Measurements from ENCODE around the gene PLCD4. TPM values are rescaled to one million over a fixed set of nuclear protein-coding genes. Genes with fewer than 3 reads are reported as not detected.

PLCD4 gene
- total RNA-seq, 1 donor from 2014 or later: 0.37 TPM

- Mint-ChIP-seq H3K9me3 (no peaks in the 10 kb centered on the region), H3K27ac (ENCODE audit: unreplicated experiment) (peak overlapping the region; percentile 69), H3K4me3 (peak overlapping the region; percentile 45), H3K36me3 (ENCODE audit: low read depth) (peaks cover 9% of the 10 kb centered on the region), H3K27me3 (ENCODE audit: low read depth) (no peaks in the 10 kb centered on the region), H3K4me1 (peaks cover 19% of the 10 kb centered on the region)
- TF ChIP-seq CTCF (conservative IDR thresholded peaks at IDR 0.05): no peak
- no peak for DNase-seq (ENCODE audit: low read depth, low spot score)
Observed at GRCh38 chr2:218662827-218663226, 55.1 kb downstream of the PLCD4 start.

- no peak for DNase-seq (ENCODE audit: low read depth, low spot score)
- peaks cover 13% of the 10 kb centered on the region for H3K4me1 Mint-ChIP-seq
- no peak overlapping the region for H3K27ac Mint-ChIP-seq (ENCODE audit: unreplicated experiment)
- H3K36me3 Mint-ChIP-seq (ENCODE audit: low read depth): peaks cover 9% of the 10 kb centered on the region
- no peak for TF ChIP-seq CTCF (conservative IDR thresholded peaks at IDR 0.05)
- H3K9me3 Mint-ChIP-seq: no peaks in the 10 kb centered on the region
- no peaks in the 10 kb centered on the region for H3K27me3 Mint-ChIP-seq (ENCODE audit: low read depth)
- peak overlapping the region; percentile 32 for H3K4me3 Mint-ChIP-seq
Observed at GRCh38 chr2:218663901-218664300, 56.2 kb downstream of the PLCD4 start.

- DNase-seq (ENCODE audit: low read depth, low spot score): no peak
- H3K9me3 Mint-ChIP-seq: no peaks in the 10 kb centered on the region
- H3K27ac Mint-ChIP-seq (ENCODE audit: unreplicated experiment): no peak overlapping the region
- TF ChIP-seq CTCF (conservative IDR thresholded peaks at IDR 0.05): no peak
- peaks cover 9% of the 10 kb centered on the region for H3K36me3 Mint-ChIP-seq (ENCODE audit: low read depth)
- peak overlapping the region; percentile 32 for H3K4me3 Mint-ChIP-seq
- no peaks in the 10 kb centered on the region for H3K27me3 Mint-ChIP-seq (ENCODE audit: low read depth)
- peaks cover 8% of the 10 kb centered on the region for H3K4me1 Mint-ChIP-seq
Observed at GRCh38 chr2:218664653-218665052, 57.0 kb downstream of the PLCD4 start.

GRCh38 chr2:218671097-218671653, 63.5 kb downstream of the PLCD4 start:
- TF ChIP-seq CTCF (conservative IDR thresholded peaks at IDR 0.05): no peak
- H3K27me3 Mint-ChIP-seq (ENCODE audit: low read depth): no peaks in the 10 kb centered on the region
- DNase-seq (ENCODE audit: low read depth, low spot score): no peak
- H3K4me3 Mint-ChIP-seq: peak overlapping the region; percentile 97
- H3K9me3 Mint-ChIP-seq: no peaks in the 10 kb centered on the region
- peaks cover 2% of the 10 kb centered on the region for H3K36me3 Mint-ChIP-seq (ENCODE audit: low read depth)
- peak overlapping the region; percentile 99 for H3K27ac Mint-ChIP-seq (ENCODE audit: unreplicated experiment)
- H3K4me1 Mint-ChIP-seq: peaks cover 20% of the 10 kb centered on the region

- Mint-ChIP-seq H3K9me3 (no peaks in the 10 kb centered on the region), H3K36me3 (ENCODE audit: low read depth) (peaks cover 2% of the 10 kb centered on the region)
- DNase-seq (ENCODE audit: low read depth, low spot score): peak; percentile 72
Observed at GRCh38 chr2:218671654-218672566, 64.2 kb downstream of the PLCD4 start, which contains the start of the genes RNF25 and STK36. Gene RNF25, minus strand, starts transcription at chr2:218672002. Its CDS starts 32 bp downstream, at chr2:218671970. Gene STK36, plus strand, starts transcription at chr2:218672086. Its CDS starts 744 bp downstream, at chr2:218672830.

More at GRCh38 chr2:218671654-218672566, 64.2 kb downstream of the PLCD4 start, which contains the start of the genes RNF25 and STK36:
- Mint-ChIP-seq H3K4me1 (peaks cover 20% of the 10 kb centered on the region), H3K27me3 (ENCODE audit: low read depth) (no peaks in the 10 kb centered on the region), H3K4me3 (peak within 1 kb of the TSS; percentile 97), H3K27ac (ENCODE audit: unreplicated experiment) (peak within 1 kb of the TSS; percentile 99)
- no peak for TF ChIP-seq CTCF (conservative IDR thresholded peaks at IDR 0.05)
